HepG2 (cell line): Measurements from ENCODE around the gene LMF2. TPM values are rescaled to one million over a fixed set of nuclear protein-coding genes. Genes with fewer than 3 reads are reported as not detected.

Experiments
- AGO2 ChIP-seq: fragments of 200-400 bp; formaldehyde crosslinking; optimal IDR thresholded peaks from 2 replicates; pipeline ENCODE3; 2017; ENCODE audit warnings: mild to moderate bottlenecking, low read depth, low read length, moderate library complexity
- ATF2 ChIP-seq: sonication (generic); formaldehyde crosslinking; IDR thresholded peaks from 2 replicates; pipeline ENCODE4 v1.4.0; 2020; ENCODE audit warnings: missing genetic modification reagents
- CREM ChIP-seq, 2 experiments: sonication (generic) in 1 of 2; formaldehyde crosslinking in 1 of 2; IDR thresholded peaks; 2 replicates each; pipeline versions ENCODE4 v1.4.0 to v1.6.1; 2016 to 2020; ENCODE audit warnings: antibody characterized with exemption in 1 of 2, mild to moderate bottlenecking in 1 of 2, missing genetic modification reagents in 1 of 2
- ELF3 ChIP-seq: IDR thresholded peaks from 2 replicates; pipeline ENCODE4 v1.6.1; 2016; ENCODE audit warnings: missing genetic modification reagents, missing compliant biosample characterization
- GTF3A ChIP-seq: sonication (generic); formaldehyde crosslinking; conservative IDR thresholded peaks from 2 replicates; pipeline ENCODE4 v1.4.0; 2020; ENCODE audit warnings: mild to moderate bottlenecking, missing genetic modification reagents
- HES4 ChIP-seq: sonication (generic); formaldehyde crosslinking; IDR thresholded peaks from 2 replicates; pipeline ENCODE4 v1.9.0; 2021; ENCODE audit warnings: mild to moderate bottlenecking, missing genetic modification reagents, borderline replicate concordance
- KLF9 ChIP-seq: IDR thresholded peaks from 2 replicates; pipeline ENCODE4 v1.6.1; 2016; ENCODE audit warnings: low read depth
- NCOA1 ChIP-seq: sonication (generic); formaldehyde crosslinking; IDR thresholded peaks from 2 replicates; pipeline ENCODE4 v1.9.0; 2021; ENCODE audit warnings: missing genetic modification reagents
- NFYB ChIP-seq: sonication (generic); formaldehyde crosslinking; IDR thresholded peaks from 2 replicates; pipeline ENCODE4 v1.4.0; 2020; ENCODE audit warnings: missing genetic modification reagents
- POLR2AphosphoS5 ChIP-seq: IDR thresholded peaks from 2 replicates; pipeline ENCODE4 v1.6.1; 2012; ENCODE audit warnings: low read depth, low read length
- RFX1 ChIP-seq: fragments of 450-650 bp; IDR thresholded peaks from 2 replicates; pipeline ENCODE4 v1.6.1; 2017
- SAP130 ChIP-seq: IDR thresholded peaks from 2 replicates; pipeline ENCODE4 v1.6.1; 2016; ENCODE audit warnings: low read depth
- SIX4 ChIP-seq: sonication (generic); formaldehyde crosslinking; IDR thresholded peaks from 2 replicates; pipeline ENCODE4 v1.4.0; 2020; ENCODE audit warnings: missing genetic modification reagents
- SRY ChIP-seq: sonication (generic); formaldehyde crosslinking; IDR thresholded peaks from 2 replicates; pipeline ENCODE4 v1.8.0; 2022; ENCODE audit warnings: mild to moderate bottlenecking, missing genetic modification reagents
- THAP8 ChIP-seq: sonication (generic); formaldehyde crosslinking; IDR thresholded peaks from 2 replicates; pipeline ENCODE4 v1.5.1; 2020; ENCODE audit warnings: missing genetic modification reagents, mild to moderate bottlenecking, borderline replicate concordance
- THAP9 ChIP-seq: sonication (generic); formaldehyde crosslinking; IDR thresholded peaks from 2 replicates; pipeline ENCODE4; 2020; ENCODE audit warnings: missing genetic modification reagents, mild to moderate bottlenecking, borderline replicate concordance
- YY1 ChIP-seq: IDR thresholded peaks from 2 replicates; pipeline ENCODE4 v1.6.1; 2011; ENCODE audit warnings: low read length, low read depth, moderate library complexity, mild to moderate bottlenecking; ENCODE audit not compliant: insufficient read depth, insufficient replicate concordance
- ZNF441 ChIP-seq: sonication (generic); formaldehyde crosslinking; IDR thresholded peaks from 2 replicates; pipeline ENCODE4 v1.7.0; 2021; ENCODE audit warnings: missing genetic modification reagents, borderline replicate concordance
- ZNF552 ChIP-seq: sonication (generic); formaldehyde crosslinking; IDR thresholded peaks from 2 replicates; pipeline ENCODE4 v1.9.0; 2022; ENCODE audit warnings: missing genetic modification reagents, mild to moderate bottlenecking, borderline replicate concordance
- ZNF687 ChIP-seq: sonication (generic); formaldehyde crosslinking; IDR thresholded peaks from 2 replicates; pipeline ENCODE4 v1.5.1; 2020; ENCODE audit warnings: mild to moderate bottlenecking, missing genetic modification reagents, moderate library complexity
- polyA plus RNA-seq, 8 experiments: library from polyadenylated mRNA; depleted of rRNA in 3 of 8; stranded (reverse) in 7 of 8; unstranded in 1 of 8; fragments of >200 nt; fragmentation: Illumina TruSeq in 4 of 8; extraction: Trizol in 4 of 8; gene quantifications; 2 replicates each; pipeline versions ENCODE4 v1.2.1 to v1.2.3, GENCODE V29; 2011 to 2016; ENCODE audit warnings: low read depth in 4 of 8, missing spikeins in 1 of 8, mixed read lengths in 1 of 8; ENCODE audit not compliant: insufficient read depth in 1 of 8
- total RNA-seq, 5 experiments: library from RNA; depleted of rRNA; stranded (reverse); fragments of >200 nt; fragmentation: Illumina TruSeq; extraction: Trizol; gene quantifications; 2 replicates each; pipeline ENCODE4 v1.2.3, GENCODE V29; 2016; ENCODE audit warnings: low read depth in 1 of 5

The LMF2 gene
- total and polyA plus RNA-seq, 2 of the 13 experiments (the other 11 are each of a cell fraction or from before 2014, with no cell fraction given), result 23.3 to 30.6 TPM

- peak; percentile 70 for TF ChIP-seq NFYB
- TF ChIP-seq POLR2AphosphoS5, result peak; percentile 73
- peak; percentile 43; the same call in 1 of the 2 replicates for TF ChIP-seq THAP9 (CRISPR knock-in tag)
- no peak; the same call in 1 of the 2 replicates for TF ChIP-seq HES4
- TF ChIP-seq ZNF687 (CRISPR knock-in tag), result peak; percentile 57
- no peak for TF ChIP-seq GTF3A (CRISPR knock-in tag)
- peak; percentile 95 for TF ChIP-seq ATF2 (CRISPR knock-in tag)
- TF ChIP-seq THAP8, result no peak
- TF ChIP-seq CREM (IDR thresholded peaks at IDR 0.05), result peak; percentile 97
- TF ChIP-seq CREM (CRISPR knock-in tag; IDR thresholded peaks at IDR 0.05), result peak; percentile 92
- TF ChIP-seq RFX1, result no peak
- TF ChIP-seq AGO2, result no peak
- no peak for TF ChIP-seq KLF9 (CRISPR knock-in tag)
- peak; percentile 78 for TF ChIP-seq SRY (CRISPR knock-in tag)
- no peak for TF ChIP-seq NCOA1 (CRISPR knock-in tag)
- TF ChIP-seq SAP130 (CRISPR knock-in tag), result peak; percentile 96
- peak; percentile 24; the same call in 1 of the 2 replicates for TF ChIP-seq ZNF441
- TF ChIP-seq ZNF552 (CRISPR knock-in tag), result no peak
- TF ChIP-seq SIX4, result no peak
- TF ChIP-seq ELF3 (CRISPR knock-in tag), result 0 out of 2 replicates have a peak, but pooled peaks have one; percentile 42
- TF ChIP-seq YY1, result peak; percentile 96
These were observed 736 bp upstream of the LMF2 start, which contains the start of gene NCAPH2 (continued) for GRCh38 chr22:50507991-50508884.
